Measurements from ENCODE around the gene SLITRK1.

The SLITRK1 gene, protein sequence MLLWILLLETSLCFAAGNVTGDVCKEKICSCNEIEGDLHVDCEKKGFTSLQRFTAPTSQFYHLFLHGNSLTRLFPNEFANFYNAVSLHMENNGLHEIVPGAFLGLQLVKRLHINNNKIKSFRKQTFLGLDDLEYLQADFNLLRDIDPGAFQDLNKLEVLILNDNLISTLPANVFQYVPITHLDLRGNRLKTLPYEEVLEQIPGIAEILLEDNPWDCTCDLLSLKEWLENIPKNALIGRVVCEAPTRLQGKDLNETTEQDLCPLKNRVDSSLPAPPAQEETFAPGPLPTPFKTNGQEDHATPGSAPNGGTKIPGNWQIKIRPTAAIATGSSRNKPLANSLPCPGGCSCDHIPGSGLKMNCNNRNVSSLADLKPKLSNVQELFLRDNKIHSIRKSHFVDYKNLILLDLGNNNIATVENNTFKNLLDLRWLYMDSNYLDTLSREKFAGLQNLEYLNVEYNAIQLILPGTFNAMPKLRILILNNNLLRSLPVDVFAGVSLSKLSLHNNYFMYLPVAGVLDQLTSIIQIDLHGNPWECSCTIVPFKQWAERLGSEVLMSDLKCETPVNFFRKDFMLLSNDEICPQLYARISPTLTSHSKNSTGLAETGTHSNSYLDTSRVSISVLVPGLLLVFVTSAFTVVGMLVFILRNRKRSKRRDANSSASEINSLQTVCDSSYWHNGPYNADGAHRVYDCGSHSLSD

DNA sequence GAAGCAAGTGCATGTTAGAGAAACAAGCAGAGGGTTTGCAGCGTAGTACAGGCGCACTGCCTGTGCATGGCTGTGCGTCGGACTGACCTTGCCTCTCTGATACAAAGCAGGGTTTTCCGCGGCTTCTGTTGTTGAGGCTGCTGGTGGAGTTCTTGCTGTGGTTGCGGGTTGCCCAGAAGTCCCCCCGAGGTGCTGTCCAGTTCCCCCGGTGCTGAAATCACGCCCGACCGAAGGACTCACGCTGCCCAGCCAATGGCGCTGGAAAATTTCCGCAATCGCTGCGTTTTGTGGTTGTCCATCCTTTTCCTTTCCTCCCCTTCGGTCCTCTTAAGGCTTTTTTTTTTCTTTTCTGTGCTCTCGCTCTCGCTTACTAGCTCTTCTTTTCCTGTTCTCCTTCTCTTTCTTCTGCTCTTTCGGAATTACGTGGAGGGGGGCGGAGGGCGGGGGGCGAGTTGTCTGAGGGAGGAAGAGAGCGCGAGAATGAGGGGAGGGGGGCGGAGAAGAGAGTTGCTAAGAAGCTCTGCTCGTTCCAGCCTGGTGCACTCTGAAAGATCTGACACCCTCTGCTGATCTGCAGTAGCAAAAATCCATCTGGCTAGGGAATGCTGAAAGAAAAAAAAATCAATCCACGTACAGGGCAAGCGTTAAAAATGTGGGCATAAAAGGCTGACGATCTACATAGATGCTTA, at the start of gene SLITRK1:
Gene SLITRK1 (minus strand): TSS at position 558 of the 689 bp plus-strand sequence. CDS start 967 bp downstream, outside the sequence.
- DNase-seq: no peak

DNA sequence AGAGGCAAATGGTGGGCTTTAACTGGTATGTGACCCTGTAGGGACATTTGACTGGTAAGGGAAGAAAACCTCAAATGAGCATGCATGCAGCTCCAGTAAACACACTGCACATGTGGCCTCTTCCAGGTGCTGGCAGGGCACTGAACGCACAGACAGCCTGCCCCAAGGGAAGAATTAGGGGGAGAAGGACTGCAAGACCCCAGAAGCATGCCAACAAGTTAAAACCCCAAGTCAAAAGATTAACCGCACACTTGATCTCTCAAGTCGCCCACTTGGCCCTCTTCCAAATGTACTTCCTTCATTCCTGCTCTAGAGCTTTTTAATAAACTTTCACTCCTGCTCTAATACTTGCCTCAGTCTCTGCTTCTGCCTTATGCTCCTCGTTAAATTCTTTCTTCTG, 46.9 kb upstream of the SLITRK1 start:
- no peak for DNase-seq

DNA sequence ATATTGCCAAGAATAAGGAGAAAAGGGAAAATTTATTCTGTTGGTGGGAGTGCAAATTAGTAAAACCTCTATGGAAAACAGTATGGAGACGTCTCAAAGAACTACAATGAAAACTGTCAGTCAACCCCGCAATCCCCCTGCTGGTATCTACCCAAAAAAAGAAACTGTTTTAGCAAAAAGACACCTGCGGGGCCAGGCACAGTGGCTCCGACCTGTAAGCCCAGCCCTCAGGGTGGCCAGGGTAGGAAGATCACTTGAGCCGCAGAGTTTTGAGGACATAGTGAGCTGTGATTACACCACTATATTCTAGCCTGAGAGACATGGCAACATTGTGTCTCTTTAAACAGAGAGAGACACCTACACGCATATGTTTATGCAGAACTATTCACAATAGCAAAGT, 37.5 kb upstream of the SLITRK1 start:
- DNase-seq: no peak

DNA sequence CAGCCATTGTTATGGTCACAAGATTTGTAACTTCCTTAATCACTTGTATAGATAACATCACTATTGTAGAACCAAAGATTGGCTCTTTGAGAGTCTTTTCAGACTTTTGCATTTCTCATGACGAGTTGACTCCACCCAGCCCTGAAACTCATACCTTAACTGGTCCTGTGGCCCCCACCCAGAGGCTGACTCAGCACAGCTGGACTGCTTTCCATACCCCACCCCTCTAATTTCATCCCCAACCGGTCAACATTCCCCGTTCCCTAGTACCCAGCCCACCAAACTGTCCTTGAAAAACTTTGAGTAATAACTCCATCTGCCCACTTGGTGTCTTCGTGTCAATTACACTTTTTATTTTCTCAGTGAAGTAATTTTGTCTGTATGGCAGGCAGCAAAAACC, 32.1 kb upstream of the SLITRK1 start:
- DNase-seq: no peak

DNA sequence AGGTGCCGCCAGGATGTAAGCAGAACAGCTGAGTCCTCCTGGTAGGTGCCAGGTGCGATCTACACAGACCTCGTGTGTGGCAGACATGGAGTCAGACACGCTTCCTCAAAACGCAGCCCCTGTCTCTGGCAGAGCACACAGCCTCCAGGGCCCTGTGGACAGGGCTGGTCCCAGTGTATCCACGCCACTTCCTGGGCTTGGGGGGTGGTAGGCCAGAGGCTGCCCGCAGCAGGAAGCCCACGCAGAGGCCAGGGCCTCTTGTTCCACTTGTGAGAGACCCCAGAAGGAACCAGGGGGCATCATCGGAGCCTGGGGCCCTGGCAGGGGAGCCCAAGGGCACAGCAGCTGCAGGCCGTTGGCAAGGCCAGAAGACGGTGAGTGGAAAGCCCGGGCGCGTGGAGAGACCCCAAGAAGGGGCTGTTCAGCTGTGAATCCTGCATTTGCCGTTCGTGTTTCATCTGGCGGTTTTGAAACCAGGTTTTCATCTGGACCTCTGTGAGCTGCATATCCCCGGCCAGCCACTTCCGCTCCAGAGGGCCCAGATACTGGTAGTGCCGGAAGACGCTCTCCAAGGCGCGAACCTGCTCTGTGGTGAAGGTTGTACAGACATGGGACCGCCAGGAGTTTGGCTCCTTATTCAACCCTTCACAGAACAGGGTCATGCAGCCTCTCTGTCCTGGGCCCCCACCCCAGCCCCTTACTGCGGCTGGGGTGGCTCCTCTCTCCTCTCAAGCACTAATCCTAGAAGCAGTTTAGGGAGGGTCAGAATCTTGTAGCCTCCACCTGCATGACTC, 25.1 kb upstream of the SLITRK1 start:
- no peak for DNase-seq

DNA sequence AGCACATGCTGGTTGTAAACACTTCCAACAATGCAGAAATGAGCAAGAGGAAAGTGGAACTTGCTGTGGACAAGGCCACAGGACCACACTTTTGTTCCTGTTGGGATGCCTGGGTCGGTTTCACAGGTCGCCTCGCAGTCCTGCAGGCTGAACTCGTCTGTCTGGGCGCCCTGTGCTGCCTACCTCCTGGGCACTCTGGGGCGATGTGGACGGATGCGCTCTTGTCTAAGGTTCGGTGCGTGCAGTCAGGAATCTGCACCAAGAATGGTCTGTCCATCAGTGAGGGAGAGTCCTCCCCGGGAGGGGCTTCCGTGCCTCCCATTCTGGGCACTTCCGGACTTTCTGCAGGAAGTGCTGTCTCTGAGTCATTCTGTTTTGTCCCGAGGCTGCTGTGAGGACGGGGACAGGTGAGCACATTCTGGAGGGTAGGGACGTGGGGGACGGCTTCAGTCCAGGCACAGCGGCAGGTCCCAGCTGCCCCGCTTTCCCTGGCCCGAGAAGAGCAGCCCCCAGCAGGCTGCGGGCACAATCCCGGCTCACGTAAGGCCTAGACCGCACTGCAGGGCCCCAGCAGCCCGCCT, 24.1 kb upstream of the SLITRK1 start:
- no peak for DNase-seq

DNA sequence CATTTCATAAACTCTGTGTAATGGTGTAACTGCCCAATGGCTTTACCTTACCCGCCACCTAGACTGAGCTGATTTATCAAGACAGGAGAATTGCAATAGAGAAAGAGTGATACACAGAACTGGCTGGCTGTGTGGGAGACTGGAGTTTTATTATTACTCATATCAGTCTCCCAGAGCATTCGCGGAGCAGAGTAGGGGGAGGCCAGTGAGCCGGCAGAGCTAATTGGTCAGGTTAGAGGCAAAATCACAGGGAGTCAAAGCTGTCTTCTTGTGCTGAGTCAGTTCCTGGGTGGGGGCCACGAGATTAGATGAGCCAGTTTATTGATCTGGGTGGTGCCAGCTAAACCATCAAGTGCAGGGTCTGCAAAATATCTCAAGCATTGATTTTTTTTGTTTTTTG, 23.4 kb upstream of the SLITRK1 start:
- DNase-seq: no peak

DNA sequence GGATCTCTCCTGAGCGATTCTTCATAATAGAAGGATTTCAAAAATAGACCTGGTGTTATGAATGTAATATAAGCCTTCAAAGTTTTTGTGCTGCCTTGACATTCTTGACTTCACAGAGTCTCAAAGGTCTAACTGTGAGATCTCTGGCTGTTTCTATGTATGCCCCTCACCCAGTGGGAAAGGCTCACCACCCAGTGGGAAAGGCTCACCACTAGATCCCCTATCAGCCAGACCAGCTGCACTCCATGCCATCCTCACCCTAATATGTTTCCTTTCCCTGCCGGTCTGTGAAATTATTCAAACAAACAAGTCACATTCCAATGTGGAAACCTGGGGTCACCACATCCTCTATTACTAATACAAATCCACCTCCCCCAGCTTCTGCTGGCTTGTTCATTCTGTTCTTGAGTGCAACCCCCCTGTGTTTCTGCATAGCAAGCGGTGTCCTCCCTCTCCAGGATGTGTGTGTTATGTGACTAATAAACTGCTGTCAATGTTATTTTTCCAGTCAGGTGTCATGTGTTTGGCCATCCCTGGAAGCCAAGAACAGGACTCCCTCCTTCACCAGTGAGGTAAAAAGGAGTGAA, 13.8 kb upstream of the SLITRK1 start:
- no peak for DNase-seq

DNA sequence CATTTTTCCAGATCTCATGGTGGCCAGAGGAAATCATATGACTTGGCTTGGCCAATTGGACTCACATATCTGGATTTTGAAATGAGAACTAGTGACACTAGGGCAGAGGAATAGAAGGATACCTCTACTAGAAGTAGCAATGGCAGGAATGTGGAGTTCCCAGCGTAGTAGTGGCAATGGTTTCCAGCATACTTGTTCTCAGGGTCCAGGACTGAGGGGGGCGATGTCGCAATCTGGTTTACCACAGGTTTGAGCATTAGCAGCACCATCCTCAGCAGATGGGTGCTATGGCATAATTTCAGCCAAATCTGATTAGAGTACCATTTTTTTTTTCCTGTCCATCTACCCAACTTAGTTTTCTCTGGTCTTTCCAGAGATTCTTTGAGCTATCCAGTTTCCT, 8.1 kb upstream of the SLITRK1 start:
- no peak for DNase-seq

DNA sequence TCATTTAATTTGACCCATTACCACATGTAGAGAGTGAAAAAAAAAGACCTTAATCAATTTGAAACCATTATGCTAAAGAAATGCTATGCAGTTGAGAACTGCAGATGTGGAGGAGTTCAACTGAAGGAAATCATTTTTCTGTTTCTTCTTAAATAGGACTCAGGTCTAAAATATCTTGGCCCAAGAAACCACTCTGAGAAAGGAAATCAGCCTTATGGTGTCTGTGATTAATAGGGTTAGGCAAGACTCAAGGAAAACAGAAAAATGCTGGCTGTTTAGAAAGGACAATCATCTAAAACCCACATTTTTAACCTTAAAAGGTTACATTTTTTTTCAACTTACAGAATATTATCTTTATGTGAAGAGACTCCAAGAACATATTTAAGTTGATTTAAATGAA, 1.9 kb upstream of the SLITRK1 start:
- DNase-seq: no peak

DNA sequence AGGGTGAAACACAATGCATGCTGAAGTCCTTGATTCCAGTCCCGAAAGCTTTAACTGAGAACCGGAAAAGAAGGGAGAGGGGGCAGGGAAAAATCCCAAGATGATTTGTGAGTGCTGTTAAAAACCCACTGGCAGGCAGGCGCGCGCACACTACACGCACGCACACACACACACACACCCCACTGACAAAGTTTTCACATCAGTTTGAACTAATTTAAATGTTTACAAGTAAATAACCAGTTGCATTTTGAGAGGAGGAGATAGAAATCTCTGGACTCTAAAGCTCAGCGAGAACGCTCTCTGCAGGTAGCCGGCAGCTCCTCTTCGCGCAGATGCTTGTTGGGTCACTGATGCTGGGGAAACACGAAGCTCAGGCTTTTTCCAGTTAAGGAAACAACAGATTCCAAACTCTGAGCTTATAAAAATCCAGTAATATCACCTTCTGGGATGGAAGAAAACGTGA, 818 bp upstream of the SLITRK1 start:
- DNase-seq: no peak

DNA sequence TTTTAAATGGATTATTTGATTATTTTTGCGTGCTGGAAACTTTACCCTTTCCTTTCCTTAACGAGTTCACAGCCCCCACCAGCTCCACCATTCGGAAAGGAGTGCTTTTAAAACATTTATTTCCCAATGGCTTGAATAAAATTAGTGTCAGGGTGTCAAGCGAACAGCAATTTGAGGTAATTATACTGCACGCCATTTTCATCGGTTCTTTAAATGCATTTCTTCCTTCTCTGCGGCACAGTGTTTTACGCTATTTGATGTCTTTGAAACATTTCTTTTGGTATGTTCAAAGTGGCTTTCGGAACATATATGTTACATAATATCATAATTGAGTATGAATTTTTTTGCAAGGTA, 309 bp upstream of the SLITRK1 start:
- DNase-seq: no peak

DNA sequence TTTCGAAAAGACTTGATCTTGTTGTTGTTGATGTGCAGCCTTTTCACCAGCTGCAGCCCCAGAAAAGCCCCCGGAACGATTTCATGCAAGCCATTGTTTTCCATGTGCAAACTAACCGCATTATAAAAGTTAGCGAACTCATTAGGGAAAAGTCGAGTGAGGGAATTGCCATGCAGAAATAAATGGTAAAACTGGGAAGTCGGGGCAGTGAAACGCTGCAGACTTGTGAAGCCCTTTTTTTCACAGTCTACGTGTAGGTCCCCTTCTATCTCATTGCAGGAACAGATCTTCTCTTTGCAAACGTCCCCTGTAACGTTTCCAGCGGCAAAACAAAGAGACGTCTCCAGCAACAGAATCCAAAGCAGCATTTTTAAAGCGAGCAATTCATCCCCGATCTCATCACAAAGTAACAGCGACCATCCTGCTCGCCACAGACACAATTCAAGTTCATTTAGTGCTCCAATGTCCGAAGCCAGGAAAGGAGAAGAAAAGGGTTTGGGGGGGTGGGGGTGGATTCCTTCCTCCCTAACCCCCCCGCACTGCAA, 1.1 kb downstream of the SLITRK1 start:
- DNase-seq: no peak

DNA sequence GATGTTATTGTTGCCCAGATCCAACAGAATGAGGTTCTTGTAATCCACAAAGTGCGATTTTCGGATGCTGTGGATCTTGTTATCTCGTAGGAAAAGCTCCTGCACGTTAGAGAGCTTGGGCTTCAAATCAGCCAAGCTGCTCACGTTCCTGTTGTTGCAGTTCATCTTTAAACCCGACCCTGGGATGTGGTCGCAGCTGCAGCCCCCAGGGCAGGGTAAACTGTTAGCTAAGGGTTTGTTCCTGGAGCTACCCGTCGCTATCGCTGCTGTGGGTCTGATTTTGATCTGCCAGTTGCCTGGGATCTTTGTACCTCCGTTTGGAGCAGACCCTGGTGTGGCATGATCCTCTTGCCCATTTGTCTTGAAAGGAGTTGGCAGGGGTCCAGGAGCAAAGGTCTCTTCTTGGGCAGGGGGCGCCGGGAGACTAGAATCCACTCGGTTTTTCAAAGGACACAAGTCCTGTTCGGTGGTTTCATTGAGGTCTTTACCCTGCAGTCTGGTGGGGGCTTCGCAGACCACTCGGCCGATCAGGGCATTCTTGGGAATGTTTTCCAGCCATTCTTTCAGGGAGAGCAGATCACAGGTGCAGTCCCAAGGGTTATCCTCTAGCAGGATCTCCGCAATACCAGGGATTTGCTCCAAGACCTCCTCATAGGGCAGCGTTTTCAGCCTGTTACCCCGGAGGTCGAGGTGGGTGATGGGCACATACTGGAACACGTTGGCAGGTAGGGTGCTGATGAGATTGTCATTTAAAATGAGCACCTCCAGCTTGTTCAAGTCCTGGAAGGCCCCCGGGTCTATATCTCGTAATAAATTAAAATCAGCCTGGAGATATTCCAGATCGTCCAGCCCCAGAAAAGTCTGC, 1.8 kb downstream of the SLITRK1 start:
- DNase-seq: no peak

DNA sequence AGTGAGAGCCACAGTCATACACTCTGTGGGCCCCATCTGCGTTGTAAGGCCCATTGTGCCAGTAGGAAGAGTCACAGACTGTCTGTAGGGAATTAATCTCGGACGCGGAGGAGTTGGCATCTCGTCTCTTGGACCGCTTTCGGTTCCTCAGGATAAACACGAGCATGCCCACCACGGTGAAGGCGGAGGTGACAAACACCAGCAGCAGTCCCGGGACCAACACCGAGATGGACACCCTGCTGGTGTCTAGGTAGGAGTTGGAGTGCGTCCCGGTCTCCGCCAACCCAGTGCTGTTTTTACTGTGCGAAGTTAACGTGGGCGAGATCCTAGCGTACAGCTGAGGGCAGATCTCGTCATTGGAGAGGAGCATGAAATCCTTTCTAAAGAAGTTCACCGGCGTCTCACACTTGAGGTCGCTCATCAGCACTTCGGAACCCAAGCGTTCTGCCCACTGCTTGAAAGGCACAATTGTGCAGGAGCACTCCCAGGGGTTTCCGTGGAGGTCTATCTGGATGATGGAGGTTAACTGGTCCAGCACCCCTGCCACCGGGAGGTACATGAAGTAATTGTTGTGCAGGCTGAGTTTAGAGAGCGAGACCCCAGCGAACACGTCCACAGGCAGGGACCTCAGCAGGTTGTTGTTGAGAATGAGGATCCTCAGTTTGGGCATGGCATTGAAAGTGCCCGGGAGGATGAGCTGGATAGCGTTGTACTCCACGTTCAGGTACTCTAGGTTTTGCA, 2.7 kb downstream of the SLITRK1 start:
- no peak for DNase-seq

DNA sequence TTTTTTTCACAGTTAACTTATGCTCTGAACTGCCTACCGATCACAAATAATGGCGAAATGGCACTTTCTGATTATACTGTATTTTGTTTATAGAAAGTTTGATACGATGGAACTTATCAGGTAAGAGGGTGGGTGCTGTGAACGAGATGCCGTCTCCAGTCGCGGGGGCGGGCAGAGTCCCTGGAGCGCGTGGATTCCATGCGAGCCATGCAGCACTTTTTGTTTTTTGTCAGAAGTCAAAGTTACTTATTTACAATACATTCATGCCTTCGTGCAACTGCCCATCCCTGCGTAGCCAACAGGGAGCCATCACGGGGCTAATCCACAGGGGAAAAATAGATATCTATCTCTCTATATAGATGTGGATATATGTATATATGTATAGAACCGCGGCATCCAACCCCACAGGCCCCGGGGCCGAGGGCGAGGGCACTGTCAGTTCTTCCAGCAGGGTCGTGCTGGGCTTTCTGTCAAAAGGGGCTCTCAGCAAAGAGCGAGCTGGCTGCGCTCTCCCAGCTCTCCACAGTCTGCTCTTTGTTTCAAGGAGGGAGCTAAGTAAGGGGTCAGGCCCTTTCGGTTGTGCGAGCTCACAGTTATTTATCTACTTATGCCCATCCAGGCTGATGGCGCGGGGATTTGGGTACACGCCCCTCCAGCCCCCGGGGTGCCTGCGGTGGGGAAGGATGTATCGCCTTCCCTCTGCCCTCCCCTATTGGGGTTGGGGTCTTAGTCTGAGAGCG, 3.4 kb downstream of the SLITRK1 start:
- no peak for DNase-seq

DNA sequence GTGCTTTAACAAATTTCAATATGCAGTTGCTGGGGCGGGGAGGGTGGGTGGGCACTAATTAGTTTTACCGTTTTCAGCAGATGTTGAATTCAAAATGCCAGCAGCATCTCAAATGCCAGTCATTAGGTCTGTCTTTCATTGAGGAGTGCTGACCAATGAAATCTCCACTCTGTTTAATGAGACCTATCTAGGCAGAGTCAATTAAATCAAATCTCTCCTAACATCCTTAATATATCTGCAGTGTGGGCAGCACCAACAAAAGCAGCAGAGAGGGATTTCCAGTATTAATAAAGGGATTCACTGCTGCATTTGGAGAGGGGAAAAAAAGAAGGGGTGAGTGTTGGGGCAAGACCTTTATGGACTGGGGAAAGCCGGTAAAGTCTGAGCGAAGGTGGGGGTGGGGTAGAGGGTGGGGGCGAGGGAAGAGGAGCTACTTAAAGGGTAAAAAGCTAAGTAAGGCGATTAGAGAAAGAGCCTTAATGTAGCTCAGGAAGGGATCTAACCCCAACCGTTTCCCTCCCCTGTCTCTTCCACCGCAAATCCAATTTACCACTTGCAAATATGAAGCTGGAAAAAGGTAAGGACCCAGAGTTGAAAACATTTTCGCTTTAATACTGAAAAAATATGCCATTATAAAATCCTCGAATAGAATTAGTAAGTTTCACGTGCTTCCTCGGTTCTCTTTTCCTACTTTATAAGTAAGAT, 4.5 kb downstream of the SLITRK1 start:
- no peak for DNase-seq

DNA sequence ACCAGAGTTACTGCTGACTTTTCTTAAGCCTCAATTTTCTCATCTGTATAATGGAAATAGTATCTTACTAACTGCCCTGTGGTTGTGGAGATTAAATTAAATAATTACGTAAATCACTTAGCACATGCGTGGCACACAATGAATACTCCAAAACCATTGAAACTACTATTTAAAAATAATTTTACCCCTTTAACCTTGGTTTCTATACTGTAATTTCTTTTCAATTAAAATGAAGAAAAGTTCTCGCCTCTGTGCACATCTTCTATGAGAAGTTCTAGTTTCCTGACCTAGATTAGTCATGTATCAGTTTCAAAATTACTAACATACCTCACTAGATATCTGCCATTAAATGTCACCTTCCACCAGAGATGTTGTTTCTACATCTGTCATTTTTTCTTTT, 5.7 kb downstream of the SLITRK1 start:
- no peak for DNase-seq

DNA sequence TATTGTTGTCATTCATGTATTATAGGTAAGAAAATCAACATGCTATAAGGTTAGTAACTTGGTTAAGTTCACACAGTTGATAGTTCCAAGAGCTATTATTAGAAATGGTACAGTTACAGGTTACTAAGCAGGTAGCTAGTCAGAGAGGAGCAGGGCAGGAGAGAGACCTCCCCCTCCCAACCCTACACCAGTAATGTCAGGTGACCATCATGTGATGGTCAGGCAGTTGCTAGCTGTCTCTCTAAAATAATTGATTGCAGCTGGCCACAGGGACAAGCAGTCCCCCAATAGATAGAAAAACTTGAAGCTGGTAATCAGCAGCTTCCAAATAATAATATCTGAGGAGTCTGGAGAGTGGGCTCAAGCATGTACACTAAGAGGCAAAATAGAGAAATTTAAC, 14.6 kb downstream of the SLITRK1 start:
- no peak for DNase-seq

Data from stimulated activated naive CD4-positive, alpha-beta T cell treated with Interleukin-2 at 50 U/mL for 16 hours (primary cell).